Panc1 (cell line): ENCODE measurements around the gene C20orf204. TPM values are rescaled to one million over a fixed set of nuclear protein-coding genes. Genes with fewer than 3 reads are reported as not detected.

Source experiments
- ATAC-seq: fragments of 200-7000 bp; cut with Tn5 transposase; 2 replicates; pipeline ENCODE4 v1.9.1; 2020; ENCODE audit warnings: mild to moderate bottlenecking, moderate library complexity
- BruUV-seq: library from RNA; stranded (reverse); fragments of 400-500 nt; replicated peaks from 2 replicates; lab custom pipeline; 2021; lab: Mats Ljungman, UMichigan
- CTCF ChIA-PET: fragments of 300-600 bp; sonication (Branson Sonifier 250); formaldehyde crosslinking; loops from one replicate; lab custom pipeline; 2022; ENCODE audit warnings: antibody characterized with exemption; lab: Charles Lee
- POLR2A ChIA-PET: fragments of 300-600 bp; sonication (Branson Sonifier 250); formaldehyde crosslinking; loops from one replicate; lab custom pipeline; 2022; ENCODE audit warnings: antibody characterized with exemption; lab: Charles Lee
- DNase-seq: peaks from one replicate; pipeline ENCODE4 v3.0.0-alpha.2; 2010; ENCODE audit warnings: low read depth, low spot score
- H3K27ac ChIP-seq: 2 replicates; pipeline ENCODE4 v1.5.1; 2011; ENCODE audit warnings: mild to moderate bottlenecking, low read length, inconsistent platforms
- H3K27me3 ChIP-seq: fragments of 200-500 bp; sonication (Bioruptor generic); 2 replicates; pipeline ENCODE4 v1.6.0; 2014; ENCODE audit warnings: low read length, inconsistent platforms; ENCODE audit not compliant: control insufficient read depth, insufficient read depth
- H3K36me3 ChIP-seq: fragments of 200-500 bp; sonication (Bioruptor generic); 2 replicates; pipeline ENCODE4 v1.5.1; 2014; ENCODE audit warnings: inconsistent platforms, mild to moderate bottlenecking, low read length, moderate library complexity; ENCODE audit not compliant: control insufficient read depth, insufficient read depth
- H3K4me1 ChIP-seq: 2 replicates; pipeline ENCODE4 v1.5.1; 2011; ENCODE audit warnings: inconsistent platforms, mild to moderate bottlenecking, low read length, moderate library complexity; ENCODE audit not compliant: control insufficient read depth, insufficient read depth
- H3K4me3 ChIP-seq, 2 experiments: 2 replicates each; pipeline ENCODE4 v1.5.1; 2011 to 2012; ENCODE audit warnings: low read depth in 2 of 2, low read length in 2 of 2, mild to moderate bottlenecking in 2 of 2, inconsistent platforms in 1 of 2, moderate library complexity in 1 of 2
- H3K9me3 ChIP-seq: fragments of 200-500 bp; sonication (Bioruptor generic); 2 replicates; pipeline ENCODE4 v1.5.1; 2014; ENCODE audit warnings: low read depth, mild to moderate bottlenecking, inconsistent platforms, low read length, moderate library complexity; ENCODE audit not compliant: control insufficient read depth, insufficient read depth
- CTCF ChIP-seq: fragments of 450-650 bp; IDR thresholded peaks from 2 replicates; pipeline ENCODE4 v1.5.1; 2017; ENCODE audit warnings: mild to moderate bottlenecking
- POLR2AphosphoS5 ChIP-seq: IDR thresholded peaks from 2 replicates; pipeline ENCODE4 v1.6.1; 2012; ENCODE audit warnings: mild to moderate bottlenecking, low read depth, low read length, moderate library complexity
- REST ChIP-seq, 2 experiments: IDR thresholded peaks; 2 replicates each; pipeline ENCODE4 v1.6.1; 2011 to 2012; ENCODE audit warnings: low read depth in 2 of 2, control low read depth in 1 of 2, low read length in 1 of 2, mild to moderate bottlenecking in 1 of 2, moderate library complexity in 1 of 2; ENCODE audit not compliant: insufficient read depth in 1 of 2
- SIN3A ChIP-seq: IDR thresholded peaks from 2 replicates; pipeline ENCODE4 v1.6.1; 2012; ENCODE audit warnings: low read depth, mild to moderate bottlenecking, low read length, moderate library complexity, borderline replicate concordance; ENCODE audit not compliant: insufficient read depth
- TCF7L2 ChIP-seq: IDR thresholded peaks from 2 replicates; pipeline ENCODE4 v1.6.1; 2011; ENCODE audit warnings: mild to moderate bottlenecking, low read depth, low read length, inconsistent platforms
- in situ Hi-C: cut with HindIII; loops from 2 replicates; pipeline ENCODE4 v1.10.0; 2016; ENCODE audit warnings: low sequenced_read_pairs, low pct_unique_long_range_greater_than_20kb
- intact Hi-C: fragments of 100-400 bp; cut with micrococcal nuclease; formaldehyde crosslinking; loops from one replicate; pipeline ENCODE4 v1.10.0; 2022; ENCODE audit not compliant: unreplicated experiment
- total RNA-seq: library from RNA; stranded (reverse); gene quantifications from one replicate; pipeline ENCODE4 v1.2.1, GENCODE V29; 2021; ENCODE audit not compliant: unreplicated experiment

C20orf204 gene
- total RNA-seq, 1 experiment from 2014 or later = 1.9 TPM

- Histone ChIP-seq H3K36me3 (no peaks in the 10 kb centered on the region), H3K4me3 (no peak overlapping the region), H3K4me1 (peaks cover 12% of the 10 kb centered on the region), H3K27ac (no peak overlapping the region), H3K9me3 (no peaks in the 10 kb centered on the region), H3K27me3 (no peaks in the 10 kb centered on the region)
- intact Hi-C loops = no loop called here
- BruUV-seq = no TSS peak
- ChIA-PET CTCF (no interaction called here), POLR2A (no interaction called here)
- no peak for ATAC-seq
- no peak for TF ChIP-seq TCF7L2
- no peak for TF ChIP-seq CTCF
- TF ChIP-seq SIN3A = no peak
- no peak for TF ChIP-seq POLR2AphosphoS5
- TF ChIP-seq REST (IDR thresholded peaks at IDR 0.05; ENCODE audit: insufficient read depth in 1 of 2, low read depth in 2 of 2, low read length in 1 of 2) = no peak
- DNase-seq = no peak
- in situ Hi-C loops = no loop called here
These were observed 39.0 kb downstream of the C20orf204 start for GRCh38 chr20:64074963-64075362.

- TF ChIP-seq SIN3A (no peak), TCF7L2 (no peak), CTCF (no peak), POLR2AphosphoS5 (no peak), REST (IDR thresholded peaks at IDR 0.05; ENCODE audit: insufficient read depth in 1 of 2, low read depth in 2 of 2, low read length in 1 of 2) (no peak)
- no peaks in the 10 kb centered on the region for H3K9me3 ChIP-seq
- no peak overlapping the region for H3K4me3 ChIP-seq
- ATAC-seq = no peak
- BruUV-seq = no TSS peak
- no peaks in the 10 kb centered on the region for H3K27me3 ChIP-seq
- no peak overlapping the region for H3K27ac ChIP-seq
- no peaks in the 10 kb centered on the region for H3K36me3 ChIP-seq
- peaks cover 15% of the 10 kb centered on the region for H3K4me1 ChIP-seq
- in situ Hi-C loops = no loop called here
- ChIA-PET CTCF (no interaction called here), POLR2A (no interaction called here)
- intact Hi-C loops = no loop called here
- no peak for DNase-seq
These were observed 39.6 kb downstream of the C20orf204 start for GRCh38 chr20:64075556-64075955.
